ENCODE measurements around the gene ATP6V0A4.

DNA sequence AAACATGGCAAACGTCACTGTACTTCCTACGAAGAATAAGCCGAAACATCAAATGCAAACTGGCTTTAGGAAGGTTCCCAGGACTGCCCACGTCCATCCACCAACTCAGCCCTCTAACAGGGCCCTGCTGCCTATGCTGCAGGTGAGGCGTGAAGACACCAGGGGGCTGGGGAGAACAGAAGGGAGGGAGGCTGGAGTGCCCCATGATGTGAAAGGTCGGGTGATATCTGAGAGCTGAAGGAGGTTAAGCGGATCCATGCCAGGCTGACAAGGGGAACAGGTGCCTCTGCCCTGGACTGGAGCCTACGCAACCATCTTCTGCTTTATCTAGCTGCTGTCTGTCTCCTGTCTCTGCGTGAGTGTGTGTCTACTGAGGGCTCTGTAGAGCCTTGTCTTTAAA, 40.2 kb upstream of the ATP6V0A4 start:
- TF ChIP-seq, protein P1, sequence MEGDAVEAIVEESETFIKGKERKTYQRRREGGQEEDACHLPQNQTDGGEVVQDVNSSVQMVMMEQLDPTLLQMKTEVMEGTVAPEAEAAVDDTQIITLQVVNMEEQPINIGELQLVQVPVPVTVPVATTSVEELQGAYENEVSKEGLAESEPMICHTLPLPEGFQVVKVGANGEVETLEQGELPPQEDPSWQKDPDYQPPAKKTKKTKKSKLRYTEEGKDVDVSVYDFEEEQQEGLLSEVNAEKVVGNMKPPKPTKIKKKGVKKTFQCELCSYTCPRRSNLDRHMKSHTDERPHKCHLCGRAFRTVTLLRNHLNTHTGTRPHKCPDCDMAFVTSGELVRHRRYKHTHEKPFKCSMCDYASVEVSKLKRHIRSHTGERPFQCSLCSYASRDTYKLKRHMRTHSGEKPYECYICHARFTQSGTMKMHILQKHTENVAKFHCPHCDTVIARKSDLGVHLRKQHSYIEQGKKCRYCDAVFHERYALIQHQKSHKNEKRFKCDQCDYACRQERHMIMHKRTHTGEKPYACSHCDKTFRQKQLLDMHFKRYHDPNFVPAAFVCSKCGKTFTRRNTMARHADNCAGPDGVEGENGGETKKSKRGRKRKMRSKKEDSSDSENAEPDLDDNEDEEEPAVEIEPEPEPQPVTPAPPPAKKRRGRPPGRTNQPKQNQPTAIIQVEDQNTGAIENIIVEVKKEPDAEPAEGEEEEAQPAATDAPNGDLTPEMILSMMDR (IDR thresholded peaks at IDR 0.05): no peak
- TF ChIP-seq TEAD4 (IDR thresholded peaks at IDR 0.05; ENCODE audit: borderline replicate concordance, insufficient read depth) (no peak), YY1 (IDR thresholded peaks at IDR 0.05; ENCODE audit: low read depth) (no peak), SIN3A (IDR thresholded peaks at IDR 0.05; ENCODE audit: borderline replicate concordance, low read depth, low read length) (no peak)
